ENCODE data around the gene IQSEC1. TPM values are rescaled to one million over a fixed set of nuclear protein-coding genes. Genes with fewer than 3 reads are reported as not detected.

Gene IQSEC1
- total and polyA plus RNA-seq, 2 donors (not counting 3 experiments of a cell fraction or from before 2014, with no cell fraction given) = 5.2 to 18.0 TPM

- Histone ChIP-seq H3K36me3 (ENCODE audit: control insufficient read depth in 2 of 2, extremely low read depth in 1 of 2, insufficient read depth in 2 of 2, low read length in 2 of 2) (peaks cover 0 to 10% of the 10 kb centered on the region in 2 experiments), H3K4me2 (ENCODE audit: insufficient read depth, low read length) (no peak overlapping the region), H3K27ac (ENCODE audit: insufficient read depth, low read depth, low read length) (no peak overlapping the region), H3K79me2 (ENCODE audit: control insufficient read depth, insufficient read depth, low read length) (no peaks in the 10 kb centered on the region), H3K4me3 (replicated peaks in 1 of 3; ENCODE audit: insufficient read depth in 1 of 3, low read depth in 1 of 3, low read length in 3 of 3) (no peak overlapping the region), H3K4me1 (ENCODE audit: control insufficient read depth, extremely low read depth, insufficient read depth, low read length) (no peaks in the 10 kb centered on the region), H3K27me3 (ENCODE audit: control insufficient read depth in 2 of 2, insufficient read depth in 2 of 2, low read length in 2 of 2) (no peaks in the 10 kb centered on the region), H2AFZ (ENCODE audit: low read depth, low read length) (no peak overlapping the region), H3K9me3 (replicated peaks; ENCODE audit: control insufficient read depth, insufficient read depth, low read length) (no peaks in the 10 kb centered on the region), H3K9ac (replicated peaks; ENCODE audit: extremely low read depth, insufficient read depth, low read length) (no peak overlapping the region), H3K9me1 (replicated peaks; ENCODE audit: control insufficient read depth, extremely low read depth, insufficient read depth, low read length) (no peaks in the 10 kb centered on the region), H4K20me1 (replicated peaks; ENCODE audit: control insufficient read depth, extremely low read depth, insufficient read depth, low read length) (no peaks in the 10 kb centered on the region)
- DNase-seq (ENCODE audit: low read depth, low spot score) (no peak), FAIRE-seq (no peak)
- intact Hi-C loops (cut with micrococcal nuclease) (no loop called here), dilution Hi-C loops (cut with MboI; ENCODE audit: extremely low pct_ligation_motif_present, low sequenced_read_pairs) (no loop called here)
- CTCF ChIA-PET = interaction anchor here (1.3 to 3.3 kb wide), 2 partner anchors 82 to 93 kb away, joined by 3 to 12 read pairs; no protein-coding TSS in a partner anchor
- POLR2A ChIA-PET = no interaction called here
- BruUV-seq (replicated peaks) = no TSS peak
- TF ChIP-seq JUN (IDR thresholded peaks at IDR 0.05; ENCODE audit: borderline replicate concordance, insufficient read depth, insufficient read length, low read depth) = no peak
- no peak for TF ChIP-seq MAX (IDR thresholded peaks at IDR 0.05; ENCODE audit: insufficient read depth, insufficient read length)
- TF ChIP-seq GATA2 (IDR thresholded peaks at IDR 0.05; ENCODE audit: insufficient read depth, insufficient read length, low read depth, low read length) = no peak
- no peak for TF ChIP-seq CTCF (IDR thresholded peaks at IDR 0.05; ENCODE audit: extremely low read depth in 1 of 2, insufficient read depth in 1 of 2, low read depth in 1 of 2, low read length in 2 of 2)
- TF ChIP-seq EZH2 (IDR thresholded peaks at IDR 0.05; ENCODE audit: borderline replicate concordance, low read depth, low read length, severe bottlenecking) = no peak
- TF ChIP-seq POLR2AphosphoS5 (IDR thresholded peaks at IDR 0.05; ENCODE audit: insufficient read depth, low read depth, low read length) = no peak
- TF ChIP-seq MYC (IDR thresholded peaks at IDR 0.05; ENCODE audit: low read depth, low read length) = no peak
- TF ChIP-seq FOS (IDR thresholded peaks at IDR 0.05; ENCODE audit: borderline replicate concordance, insufficient read depth, low read length) = no peak
- no peak for TF ChIP-seq POLR2A (IDR thresholded peaks at IDR 0.05; ENCODE audit: low read depth, low read length)
Observed at GRCh38 chr3:12902181-12902999, 170.8 kb downstream of the IQSEC1 start.
